ENCODE results near the gene TYROBP.
"Not testable (repeated sequence)": the region's sequence is repeated elsewhere in the genome, so short reads cannot be mapped to it uniquely, and the experiment has no call there.

TYROBP gene

GRCh38 chr19:35932291-35932936 lies 24.3 kb upstream of the TYROBP start:
- in situ Hi-C loops (cut with MboI; ENCODE audit: low sequenced_read_pairs), result loop anchor here (5.0 kb wide), 1 partner anchor 55 kb away; no protein-coding TSS in a partner anchor

DNA sequence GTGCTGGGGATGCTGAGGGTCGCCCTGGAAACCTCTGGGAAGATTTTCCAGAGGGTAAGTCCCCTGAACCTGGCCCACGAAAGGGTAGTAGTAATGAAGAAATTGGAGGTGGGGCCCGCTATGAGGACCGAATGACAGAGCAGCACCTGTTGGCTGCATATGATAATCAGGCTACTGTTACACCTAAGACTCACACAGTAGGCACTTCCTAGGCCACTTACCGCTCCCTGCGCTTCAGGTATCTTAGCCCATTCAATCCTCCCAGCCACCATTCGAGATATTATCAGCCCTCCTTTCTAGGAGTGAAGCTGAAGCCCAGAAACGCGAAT lies 23.7 kb upstream of the TYROBP start:
- in situ Hi-C loops (cut with MboI; ENCODE audit: low sequenced_read_pairs), result loop anchor here (5.0 kb wide), 1 partner anchor 55 kb away; no protein-coding TSS in a partner anchor

DNA sequence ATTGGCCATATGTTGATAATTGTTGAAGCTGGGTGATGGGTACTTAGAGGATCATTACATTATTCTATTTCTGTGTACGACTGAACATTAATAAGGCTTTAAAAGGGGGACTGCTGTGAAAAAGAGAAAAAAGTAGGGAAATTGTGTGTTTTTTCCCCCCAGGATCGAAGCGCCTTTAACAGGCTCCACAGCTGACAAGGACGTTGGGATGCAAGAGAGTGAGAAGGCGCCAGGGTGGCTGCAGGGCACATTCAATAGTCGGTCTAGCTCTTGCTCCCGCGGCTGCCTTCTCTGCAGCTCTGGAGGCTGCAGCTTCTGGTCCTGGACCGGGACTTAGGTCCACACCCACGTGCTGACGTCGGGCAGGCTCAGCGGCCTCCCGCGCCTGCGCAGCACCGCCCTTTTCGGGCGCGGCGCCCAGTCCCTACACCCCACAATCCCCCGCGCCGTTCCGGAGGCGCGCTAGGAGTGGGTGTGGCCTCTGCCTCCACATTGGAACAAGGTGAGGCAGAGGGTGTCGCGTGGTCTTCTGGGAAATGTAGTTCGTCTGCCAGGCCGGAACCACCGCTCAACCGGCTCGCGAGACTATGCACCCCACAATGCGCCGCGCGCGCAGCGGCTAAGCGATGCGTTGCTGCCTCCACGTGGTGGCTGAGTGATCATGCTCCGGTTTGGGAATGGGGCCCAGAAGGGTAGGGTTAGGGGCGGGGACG lies 23.2 kb upstream of the TYROBP start:
- in situ Hi-C loops (cut with MboI; ENCODE audit: low sequenced_read_pairs), result loop anchor here (5.0 kb wide), 1 partner anchor 54 kb away; no protein-coding TSS in a partner anchor

- in situ Hi-C loops (cut with MboI; ENCODE audit: low sequenced_read_pairs), result loop anchor here (5.0 kb wide), 1 partner anchor 53 kb away; no protein-coding TSS in a partner anchor
These were observed 21.8 kb upstream of the TYROBP start for GRCh38 chr19:35929876-35930275.

- in situ Hi-C loops (cut with MboI; ENCODE audit: low sequenced_read_pairs), result no loop called here
These were observed 20.4 kb upstream of the TYROBP start for GRCh38 chr19:35928507-35928906.

DNA sequence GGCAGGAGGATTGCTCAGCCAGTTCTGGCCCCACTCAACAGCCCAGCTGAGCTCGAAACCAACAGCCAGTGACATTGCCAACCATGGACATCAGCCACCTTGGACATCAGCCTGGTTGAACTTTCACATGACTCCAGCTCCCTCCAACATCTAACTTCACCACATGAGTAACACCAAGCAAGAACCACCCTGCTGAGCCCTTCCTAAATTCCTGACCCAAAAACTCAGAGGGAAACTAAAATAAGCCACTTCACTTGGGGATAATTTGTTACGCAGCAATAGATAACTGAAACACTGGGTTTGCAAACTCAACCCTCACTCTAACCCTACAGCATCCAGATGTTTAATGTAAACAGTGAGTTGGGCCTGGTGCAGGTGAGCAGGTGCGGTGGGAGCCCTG lies 17.4 kb upstream of the TYROBP start:
- in situ Hi-C loops (cut with MboI; ENCODE audit: low sequenced_read_pairs), result no loop called here

- in situ Hi-C loops (cut with MboI; ENCODE audit: low sequenced_read_pairs), result no loop called here
These were observed 12.9 kb upstream of the TYROBP start for GRCh38 chr19:35921012-35921411.

DNA sequence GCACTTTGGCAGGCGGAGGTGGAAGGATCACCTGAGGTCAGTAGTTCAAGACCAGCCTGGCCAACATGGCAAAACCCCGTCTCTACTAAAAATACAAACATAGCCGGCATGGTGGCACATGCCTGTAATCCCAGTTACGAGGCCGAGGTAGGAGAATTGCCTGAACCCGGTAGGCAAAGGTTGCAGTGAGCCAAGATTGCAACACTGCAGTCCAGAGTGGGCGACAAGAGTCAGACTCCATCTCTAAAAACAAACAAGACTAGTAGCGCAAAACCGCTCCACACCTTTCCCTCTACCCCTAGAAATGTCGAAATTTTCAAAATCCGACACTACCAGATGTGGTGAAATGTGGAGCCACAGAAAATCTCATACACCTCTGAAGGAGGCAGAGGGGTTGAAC lies 11.2 kb upstream of the TYROBP start:
- in situ Hi-C loops (cut with MboI; ENCODE audit: low sequenced_read_pairs), result no loop called here

DNA sequence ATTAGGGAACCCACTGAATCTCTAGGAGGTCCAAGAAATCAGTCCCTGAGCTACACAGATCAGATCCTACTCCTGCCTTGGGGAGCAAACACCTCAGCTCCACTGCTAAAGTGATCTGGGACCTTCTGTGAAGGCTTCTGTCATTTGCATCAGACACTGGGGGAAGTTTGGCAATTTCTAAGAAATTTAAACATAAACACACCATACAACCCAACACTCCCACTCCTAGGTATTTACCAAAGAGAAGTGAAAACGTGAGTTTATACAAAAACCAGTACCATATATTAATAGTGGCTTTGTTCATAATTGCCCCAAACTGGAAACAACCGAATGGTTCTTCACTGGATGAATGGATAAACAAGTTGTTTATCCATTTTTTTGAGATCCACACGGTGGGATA lies 7.3 kb upstream of the TYROBP start:
- in situ Hi-C loops (cut with MboI; ENCODE audit: low sequenced_read_pairs), result no loop called here

DNA sequence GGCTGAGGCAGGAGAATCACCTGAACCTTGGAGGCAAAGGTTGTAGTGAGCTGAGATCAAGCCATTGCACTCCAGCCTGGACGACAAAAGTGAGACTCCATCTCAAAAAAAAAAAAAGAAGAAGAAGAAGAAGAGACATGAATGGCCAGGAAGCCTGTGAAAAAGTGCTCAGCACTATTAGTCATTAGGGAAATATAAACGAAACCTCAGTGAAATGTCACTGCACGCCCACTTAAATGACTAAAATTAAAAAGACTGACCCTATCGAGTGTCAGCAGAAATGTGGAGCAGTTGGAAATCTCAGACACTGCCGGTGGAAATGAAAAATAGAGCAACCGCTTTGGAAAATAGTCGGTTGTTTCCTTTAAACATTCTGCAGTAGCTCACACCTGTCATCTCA lies 5.5 kb upstream of the TYROBP start:
- in situ Hi-C loops (cut with MboI; ENCODE audit: low sequenced_read_pairs), result no loop called here

- in situ Hi-C loops (cut with MboI; ENCODE audit: low sequenced_read_pairs), result no loop called here
These were observed 3.7 kb upstream of the TYROBP start for GRCh38 chr19:35911790-35912189.

DNA sequence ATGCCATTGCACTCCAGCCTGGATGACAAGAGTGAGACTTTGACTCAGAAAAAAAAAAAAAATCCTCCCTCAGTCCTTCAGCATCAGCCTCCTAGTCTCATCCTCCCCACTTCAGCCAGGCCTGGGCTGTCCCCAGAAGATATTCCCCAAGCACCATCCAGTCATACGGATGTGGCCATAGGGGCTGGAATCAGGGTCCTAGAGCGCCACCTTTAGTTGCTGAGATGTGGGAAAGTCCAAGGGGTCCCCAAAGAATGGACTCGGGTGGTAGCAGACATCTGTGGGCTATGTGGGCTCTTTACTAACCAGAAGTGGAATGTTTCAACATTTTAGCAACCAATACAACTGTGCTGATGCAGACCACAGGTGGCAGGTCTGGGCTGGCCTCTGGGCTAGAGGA lies 3.1 kb upstream of the TYROBP start:
- in situ Hi-C loops (cut with MboI; ENCODE audit: low sequenced_read_pairs), result no loop called here

DNA sequence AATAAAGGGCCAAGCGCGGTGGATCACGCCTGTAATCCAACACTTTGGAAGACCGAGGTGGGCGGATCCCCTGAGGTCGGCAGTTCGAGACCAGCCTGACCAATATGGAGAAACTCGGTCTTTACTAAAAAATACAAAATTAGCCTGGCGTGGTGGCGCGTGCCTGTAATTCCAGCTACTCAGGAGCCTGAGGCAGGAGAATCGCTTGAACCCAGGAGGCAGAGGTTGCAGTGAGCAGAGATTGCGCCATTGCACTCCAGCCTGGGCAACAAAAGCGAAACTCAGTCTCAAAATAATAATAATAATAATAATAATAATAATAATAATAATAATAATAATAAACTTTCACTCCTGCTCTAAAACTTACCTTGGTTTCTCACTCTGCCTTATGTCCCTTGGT lies 2.3 kb upstream of the TYROBP start:
- in situ Hi-C loops (cut with MboI; ENCODE audit: low sequenced_read_pairs), result not testable (repeated sequence)

- in situ Hi-C loops (cut with MboI; ENCODE audit: low sequenced_read_pairs), result no loop called here
These were observed 1.6 kb upstream of the TYROBP start for GRCh38 chr19:35909684-35910035.

DNA sequence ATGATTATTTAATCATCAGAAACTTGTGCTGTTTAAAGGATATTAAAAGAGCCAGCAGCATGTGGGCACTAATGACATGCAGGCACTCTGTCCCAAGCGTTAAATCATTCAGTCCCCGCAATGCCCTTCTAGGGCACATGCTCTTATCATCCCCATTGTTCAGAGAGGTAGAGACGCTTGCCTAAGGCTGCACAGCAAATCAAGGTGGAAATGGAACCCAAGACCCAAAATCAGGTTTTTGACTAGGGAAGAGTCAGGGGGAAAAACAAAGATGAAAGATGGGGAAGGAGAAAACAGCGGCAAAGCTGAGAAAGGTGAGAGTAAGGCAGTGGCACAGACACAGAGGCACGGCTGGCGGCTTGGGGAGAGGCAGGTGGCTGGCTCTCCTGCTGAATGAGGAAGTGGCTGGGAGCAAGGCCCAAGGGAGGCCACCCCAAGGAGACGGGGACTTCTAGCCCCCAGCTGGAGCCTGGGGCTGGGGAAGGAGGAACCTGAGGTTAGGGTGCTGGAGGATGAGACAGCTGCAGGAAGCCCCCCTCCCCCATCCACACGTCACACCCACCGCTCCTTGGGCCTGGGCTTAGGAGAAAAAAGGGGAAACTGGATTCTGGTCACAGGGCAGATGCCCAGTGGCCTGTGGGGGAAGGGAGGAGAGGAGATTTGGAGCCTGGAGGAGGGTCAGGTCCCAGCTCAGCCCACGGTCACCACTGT lies 1.0 kb upstream of the TYROBP start:
- in situ Hi-C loops (cut with MboI; ENCODE audit: low sequenced_read_pairs), result no loop called here

GRCh38 chr19:35907377-35907745 lies 734 bp downstream of the TYROBP start:
- in situ Hi-C loops (cut with MboI; ENCODE audit: low sequenced_read_pairs), result no loop called here

DNA sequence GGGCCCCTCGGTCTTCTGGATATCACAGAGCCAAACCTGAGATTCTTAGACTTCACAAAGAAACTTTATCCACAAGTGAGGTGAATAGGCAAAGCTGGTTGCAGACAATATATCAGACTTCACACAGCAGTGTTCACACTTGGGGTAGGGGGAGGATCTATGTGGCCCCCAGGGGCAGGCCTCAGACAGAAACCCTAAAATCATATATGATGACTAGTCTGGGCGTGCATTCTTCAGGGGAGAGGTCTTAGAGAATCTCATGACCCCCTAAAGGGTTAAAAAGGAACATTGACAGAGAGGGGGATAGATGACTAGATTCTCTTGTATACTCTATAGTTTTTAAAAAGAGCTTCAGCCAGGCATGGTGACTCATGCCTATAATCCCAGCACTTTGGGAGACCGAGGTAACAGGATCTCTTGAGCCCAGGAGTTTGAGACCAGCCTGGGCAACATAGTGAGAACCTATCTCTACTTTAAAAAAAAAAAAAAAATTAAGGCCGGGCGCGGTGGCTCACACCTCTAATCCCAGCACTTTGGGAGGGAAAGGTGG lies 2.8 kb downstream of the TYROBP start:
- in situ Hi-C loops (cut with MboI; ENCODE audit: low sequenced_read_pairs), result no loop called here

GRCh38 chr19:35904311-35905068 lies 3.6 kb downstream of the TYROBP start:
- in situ Hi-C loops (cut with MboI; ENCODE audit: low sequenced_read_pairs), result no loop called here

DNA sequence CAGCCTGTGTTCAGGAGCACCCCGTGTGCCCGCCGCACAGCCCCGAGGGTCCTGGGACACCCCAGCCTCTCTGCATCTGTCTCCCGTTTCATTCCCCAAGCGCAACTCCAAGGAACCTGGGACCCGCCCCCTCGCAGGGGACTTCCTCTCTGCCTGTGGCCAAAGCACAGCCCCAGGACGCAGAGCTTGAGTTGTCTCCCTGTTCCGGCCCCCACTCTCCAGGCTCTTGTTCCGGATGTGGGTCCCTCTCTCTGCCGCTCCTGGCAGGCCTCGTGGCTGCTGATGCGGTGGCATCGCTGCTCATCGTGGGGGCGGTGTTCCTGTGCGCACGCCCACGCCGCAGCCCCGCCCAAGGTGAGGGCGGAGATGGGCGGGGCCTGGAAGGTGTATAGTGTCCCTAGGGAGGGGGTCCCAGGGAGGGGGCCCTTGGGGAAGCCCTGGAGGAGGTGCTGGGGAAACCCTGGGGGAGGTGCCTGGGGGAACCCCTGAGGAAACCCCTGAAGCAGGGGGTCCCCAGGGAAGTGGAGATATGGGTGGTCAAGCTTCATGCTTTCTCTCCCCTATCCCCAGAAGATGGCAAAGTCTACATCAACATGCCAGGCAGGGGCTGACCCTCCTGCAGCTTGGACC lies 4.4 kb downstream of the TYROBP start:
- in situ Hi-C loops (cut with MboI; ENCODE audit: low sequenced_read_pairs), result no loop called here

DNA sequence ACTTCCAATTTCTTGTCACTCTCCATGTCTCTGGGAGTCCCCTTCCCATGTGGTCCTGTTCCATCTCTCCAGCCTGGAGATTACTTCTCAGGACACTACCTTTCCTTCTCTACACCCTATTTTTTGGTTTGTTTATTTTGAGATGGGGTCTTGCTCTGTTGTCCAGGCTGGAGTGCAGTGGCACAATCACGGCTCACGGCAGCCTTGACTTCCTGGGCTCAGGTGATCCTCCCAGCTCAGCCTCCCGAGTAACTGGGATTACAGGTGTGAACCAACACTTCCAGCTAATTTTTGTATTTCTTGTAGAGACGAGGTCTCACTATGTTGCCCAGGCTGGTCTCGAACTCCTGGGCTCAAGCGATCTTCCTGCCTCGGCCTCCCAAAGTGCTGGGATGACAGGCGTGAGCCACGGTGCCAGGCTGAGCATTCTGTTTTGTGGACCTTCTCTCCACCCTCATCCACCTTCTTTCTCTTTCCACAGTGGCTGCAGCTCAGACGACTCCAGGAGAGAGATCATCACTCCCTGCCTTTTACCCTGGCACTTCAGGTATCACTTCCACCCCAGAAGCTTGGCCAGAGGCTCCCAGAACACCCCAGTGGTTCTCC lies 5.1 kb downstream of the TYROBP start:
- in situ Hi-C loops (cut with MboI; ENCODE audit: low sequenced_read_pairs), result no loop called here
